Uterus (tissue), 4 donors: ENCODE results near the gene ANKRD23. TPM values are rescaled to one million over a fixed set of nuclear protein-coding genes. Genes with fewer than 3 reads are reported as not detected.

Source experiments
- DNase-seq, 2 donors: peaks; one replicate each; pipeline ENCODE4 v3.0.0-alpha.2; 2019 to 2020
- H3K27ac ChIP-seq, 2 donors: fragments of 200-600 bp; sonication (generic); 1 replicate in 1 of 2; 2 replicates in 1 of 2; pipeline ENCODE4 v1.5.1; 2016 to 2018
- H3K27me3 ChIP-seq, 2 donors: fragments of 200-600 bp; sonication (generic); one replicate each; pipeline ENCODE4 v1.5.1; 2018 to 2019; ENCODE audit warnings: control low read depth in 1 of 2
- H3K36me3 ChIP-seq, 2 donors: fragments of 200-600 bp; sonication (generic); one replicate each; pipeline ENCODE4 v1.5.1; 2019; ENCODE audit warnings: control low read depth in 1 of 2
- H3K4me1 ChIP-seq, 2 donors: fragments of 200-600 bp; sonication (generic); one replicate each; pipeline ENCODE4 v1.5.1; 2018 to 2019; ENCODE audit warnings: control low read depth in 1 of 2
- H3K4me3 ChIP-seq, 2 donors: fragments of 200-600 bp; sonication (generic); 1 replicate in 1 of 2; 2 replicates in 1 of 2; pipeline ENCODE4 v1.5.1; 2018 to 2019; ENCODE audit warnings: mild to moderate bottlenecking in 1 of 2
- H3K9me3 ChIP-seq, 2 donors: fragments of 200-600 bp; sonication (generic); one replicate each; pipeline ENCODE4 v1.5.1; 2019; ENCODE audit warnings: control low read depth in 1 of 2
- POLR2A ChIP-seq, 2 donors: fragments of 450-650 bp; IDR thresholded peaks; one replicate each; pipeline ENCODE4 v1.6.1; 2016; ENCODE audit warnings: antibody characterized with exemption in 2 of 2, mild to moderate bottlenecking in 1 of 2, moderate library complexity in 1 of 2
- intact Hi-C: fragments of 100-400 bp; cut with DNase I; formaldehyde crosslinking; loops from one replicate; pipeline ENCODE4 v1.15.1; 2023; ENCODE audit warnings: low total_unique reads
- total RNA-seq, 4 donors: library from RNA; depleted of rRNA in 3 of 4; stranded (reverse); fragments of >200 nt in 3 of 4; gene quantifications; one replicate each; pipeline versions ENCODE4 v1.1.0 to v1.2.4, GENCODE V29; 2014 to 2023
- TF ChIP-seq, protein P1 (sequence below), 4 experiments: fragments of 200-600 bp in 2 of 4; fragments of 450-650 bp in 2 of 4; sonication (generic) in 2 of 4; IDR thresholded peaks; one replicate each; pipeline ENCODE4 v1.5.1; 2016 to 2019; ENCODE audit warnings: antibody characterized with exemption in 4 of 4, mild to moderate bottlenecking in 2 of 4, moderate library complexity in 1 of 4
- donor health status: DM: yes; HTN: yes; CAD: no.

ANKRD23 gene
- total RNA-seq, 4 donors from 2014 or later, result 4.4 to 23.2 (median 8.6) TPM

- no peaks in the 10 kb centered on the region for H3K27me3 ChIP-seq
Observed at GRCh38 chr2:96888072-96889011, 44.5 kb upstream of the ANKRD23 start.

GRCh38 chr2:96887493-96888012 is 43.7 kb upstream of the ANKRD23 start:
- Histone ChIP-seq H3K27me3 (no peaks in the 10 kb centered on the region), H3K4me3 (no peak overlapping the region), H3K27ac (peak overlapping the region; percentile 69 to 77), H3K4me1 (peaks cover 0 to 12% of the 10 kb centered on the region in 2 donors), H3K36me3 (no peaks in the 10 kb centered on the region), H3K9me3 (no peaks in the 10 kb centered on the region)
- DNase-seq, result peak; percentile 51 to 62
- no peak for TF ChIP-seq POLR2A (IDR thresholded peaks at IDR 0.05)
- TF ChIP-seq, protein P1, sequence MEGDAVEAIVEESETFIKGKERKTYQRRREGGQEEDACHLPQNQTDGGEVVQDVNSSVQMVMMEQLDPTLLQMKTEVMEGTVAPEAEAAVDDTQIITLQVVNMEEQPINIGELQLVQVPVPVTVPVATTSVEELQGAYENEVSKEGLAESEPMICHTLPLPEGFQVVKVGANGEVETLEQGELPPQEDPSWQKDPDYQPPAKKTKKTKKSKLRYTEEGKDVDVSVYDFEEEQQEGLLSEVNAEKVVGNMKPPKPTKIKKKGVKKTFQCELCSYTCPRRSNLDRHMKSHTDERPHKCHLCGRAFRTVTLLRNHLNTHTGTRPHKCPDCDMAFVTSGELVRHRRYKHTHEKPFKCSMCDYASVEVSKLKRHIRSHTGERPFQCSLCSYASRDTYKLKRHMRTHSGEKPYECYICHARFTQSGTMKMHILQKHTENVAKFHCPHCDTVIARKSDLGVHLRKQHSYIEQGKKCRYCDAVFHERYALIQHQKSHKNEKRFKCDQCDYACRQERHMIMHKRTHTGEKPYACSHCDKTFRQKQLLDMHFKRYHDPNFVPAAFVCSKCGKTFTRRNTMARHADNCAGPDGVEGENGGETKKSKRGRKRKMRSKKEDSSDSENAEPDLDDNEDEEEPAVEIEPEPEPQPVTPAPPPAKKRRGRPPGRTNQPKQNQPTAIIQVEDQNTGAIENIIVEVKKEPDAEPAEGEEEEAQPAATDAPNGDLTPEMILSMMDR (IDR thresholded peaks at IDR 0.05), result no peak
- intact Hi-C loops, result no loop called here

More at GRCh38 chr2:96888072-96889011, 44.5 kb upstream of the ANKRD23 start:
- H3K4me1 ChIP-seq, result peaks cover 0 to 12% of the 10 kb centered on the region in 2 donors
- no peak overlapping the region for H3K4me3 ChIP-seq
- intact Hi-C loops, result no loop called here
- no peaks in the 10 kb centered on the region for H3K36me3 ChIP-seq
- no peak for TF ChIP-seq POLR2A (IDR thresholded peaks at IDR 0.05)
- TF ChIP-seq, protein P1 (IDR thresholded peaks at IDR 0.05), result no peak
- DNase-seq, result no peak
- peak overlapping the region; percentile 69 to 77 for H3K27ac ChIP-seq
- no peaks in the 10 kb centered on the region for H3K9me3 ChIP-seq

DNA sequence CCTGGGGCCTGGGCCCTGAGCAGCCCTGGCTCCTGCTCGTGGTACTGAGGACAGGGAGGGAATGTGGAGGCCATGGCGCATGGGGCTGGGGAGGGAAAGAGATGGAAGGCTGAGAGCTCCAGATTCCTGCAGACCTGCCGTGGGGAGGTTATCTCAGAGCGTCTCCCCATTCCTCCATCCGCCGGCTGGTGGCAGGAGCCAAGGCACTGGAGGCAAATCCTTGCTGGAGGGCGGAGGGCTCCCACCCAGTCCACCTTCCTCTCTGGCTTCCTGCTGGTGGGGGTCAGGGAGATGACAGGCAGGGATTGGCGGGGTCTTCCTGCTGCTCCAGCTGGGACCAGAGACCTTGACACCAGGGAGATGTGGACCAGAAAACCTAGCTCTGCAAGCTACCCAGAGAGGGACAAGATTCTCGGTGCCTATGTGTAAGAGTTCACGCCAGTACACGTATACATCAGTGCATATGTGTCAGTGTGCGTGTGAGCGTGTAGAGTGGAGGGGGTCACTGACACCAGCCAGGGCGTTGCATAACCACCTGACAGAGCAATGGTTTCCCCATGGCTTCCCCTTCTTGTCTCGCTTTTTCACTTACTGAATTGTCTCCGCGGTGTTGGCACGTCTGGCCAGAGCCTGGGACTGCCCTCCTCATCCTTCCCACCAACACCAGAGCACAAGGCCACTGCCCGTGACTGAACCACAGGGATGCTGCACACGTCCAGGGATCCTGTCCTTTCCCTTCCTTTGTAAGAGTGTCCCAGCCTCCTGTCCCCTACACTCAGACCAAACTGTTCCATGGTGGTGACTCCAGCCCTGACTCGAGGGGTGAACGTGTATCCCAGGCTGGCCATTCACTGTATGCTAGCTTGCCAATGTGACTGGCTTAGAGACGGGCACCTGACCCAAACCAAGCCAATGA is 41.9 kb upstream of the ANKRD23 start:
- Histone ChIP-seq H3K27me3 (no peaks in the 10 kb centered on the region), H3K4me1 (no peaks in the 10 kb centered on the region), H3K36me3 (no peaks in the 10 kb centered on the region), H3K27ac (no peak overlapping the region), H3K9me3 (no peaks in the 10 kb centered on the region), H3K4me3 (no peak overlapping the region)
- DNase-seq, result no peak
- intact Hi-C loops, result no loop called here
- TF ChIP-seq POLR2A (IDR thresholded peaks at IDR 0.05), result no peak
- TF ChIP-seq, protein P1 (IDR thresholded peaks at IDR 0.05), result no peak

DNA sequence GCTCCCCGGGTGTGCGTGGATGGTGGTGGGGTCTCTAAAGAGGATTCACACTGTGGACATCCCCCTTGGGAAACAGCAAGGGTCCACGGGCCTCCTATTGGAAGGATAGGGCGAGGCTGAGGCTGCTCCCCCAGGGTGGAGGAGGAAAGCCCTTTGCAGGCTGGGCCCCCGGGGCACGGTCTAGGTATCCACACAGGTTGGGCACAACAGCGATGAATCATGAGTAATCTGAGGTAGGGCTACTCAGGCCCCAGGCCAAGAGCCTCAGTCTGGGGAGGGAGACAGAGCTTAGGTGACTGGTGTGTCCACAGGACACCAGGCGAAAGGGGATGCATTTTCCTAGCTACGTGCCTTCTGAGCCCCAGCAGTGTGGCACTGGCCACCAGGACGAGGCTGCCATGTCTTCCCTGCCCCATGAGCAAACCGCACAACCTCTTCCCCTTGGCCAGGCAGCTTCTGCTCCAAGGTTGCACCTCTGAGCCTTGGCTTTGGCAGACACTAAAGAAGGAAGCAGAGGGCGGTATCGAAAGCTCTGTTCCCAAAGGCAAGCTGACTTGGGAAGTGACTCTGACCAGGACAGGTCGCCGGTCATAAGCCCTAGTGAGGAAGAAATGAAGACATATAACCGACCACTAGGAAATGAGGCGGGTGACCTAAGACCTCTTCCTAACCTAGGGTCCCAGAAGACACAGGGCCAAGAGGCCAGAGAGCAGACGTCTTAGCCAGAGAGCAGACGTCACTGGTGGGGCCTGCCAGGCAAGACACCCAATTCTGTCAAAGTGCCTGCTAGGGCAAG is 40.7 kb upstream of the ANKRD23 start:
- no peak overlapping the region for H3K27ac ChIP-seq
- no peak for DNase-seq
- no peaks in the 10 kb centered on the region for H3K27me3 ChIP-seq
- H3K36me3 ChIP-seq, result no peaks in the 10 kb centered on the region
- no peak overlapping the region for H3K4me3 ChIP-seq
- TF ChIP-seq, protein P1 (IDR thresholded peaks at IDR 0.05), result no peak
- no peak for TF ChIP-seq POLR2A (IDR thresholded peaks at IDR 0.05)
- H3K4me1 ChIP-seq, result no peaks in the 10 kb centered on the region
- intact Hi-C loops, result no loop called here
- H3K9me3 ChIP-seq, result no peaks in the 10 kb centered on the region
